Astrocyte of the cerebellum (primary cell): ENCODE results near the gene EEF1AKMT2.
A peak's percentile ranks its signal among the peaks of the same experiment; 100 is the strongest.

Experiments used
- DNase-seq: peaks from one replicate; pipeline ENCODE4 v3.0.0-alpha.2; 2011; ENCODE audit warnings: low read depth
- H3K4me3 ChIP-seq: 2 replicates; pipeline ENCODE4 v1.5.1; 2011; ENCODE audit warnings: mild to moderate bottlenecking, low read depth, low read length, moderate library complexity
- in situ Hi-C: cut with HindIII; loops from 2 replicates; pipeline ENCODE4 v1.10.0; 2017; ENCODE audit warnings: low sequenced_read_pairs
- TF ChIP-seq, protein P1 (sequence below): IDR thresholded peaks from 2 replicates; pipeline ENCODE4 v1.5.1; 2012; ENCODE audit warnings: low read length, low read depth, moderate library complexity, mild to moderate bottlenecking; ENCODE audit errors: missing control alignments

Gene EEF1AKMT2

DNA sequence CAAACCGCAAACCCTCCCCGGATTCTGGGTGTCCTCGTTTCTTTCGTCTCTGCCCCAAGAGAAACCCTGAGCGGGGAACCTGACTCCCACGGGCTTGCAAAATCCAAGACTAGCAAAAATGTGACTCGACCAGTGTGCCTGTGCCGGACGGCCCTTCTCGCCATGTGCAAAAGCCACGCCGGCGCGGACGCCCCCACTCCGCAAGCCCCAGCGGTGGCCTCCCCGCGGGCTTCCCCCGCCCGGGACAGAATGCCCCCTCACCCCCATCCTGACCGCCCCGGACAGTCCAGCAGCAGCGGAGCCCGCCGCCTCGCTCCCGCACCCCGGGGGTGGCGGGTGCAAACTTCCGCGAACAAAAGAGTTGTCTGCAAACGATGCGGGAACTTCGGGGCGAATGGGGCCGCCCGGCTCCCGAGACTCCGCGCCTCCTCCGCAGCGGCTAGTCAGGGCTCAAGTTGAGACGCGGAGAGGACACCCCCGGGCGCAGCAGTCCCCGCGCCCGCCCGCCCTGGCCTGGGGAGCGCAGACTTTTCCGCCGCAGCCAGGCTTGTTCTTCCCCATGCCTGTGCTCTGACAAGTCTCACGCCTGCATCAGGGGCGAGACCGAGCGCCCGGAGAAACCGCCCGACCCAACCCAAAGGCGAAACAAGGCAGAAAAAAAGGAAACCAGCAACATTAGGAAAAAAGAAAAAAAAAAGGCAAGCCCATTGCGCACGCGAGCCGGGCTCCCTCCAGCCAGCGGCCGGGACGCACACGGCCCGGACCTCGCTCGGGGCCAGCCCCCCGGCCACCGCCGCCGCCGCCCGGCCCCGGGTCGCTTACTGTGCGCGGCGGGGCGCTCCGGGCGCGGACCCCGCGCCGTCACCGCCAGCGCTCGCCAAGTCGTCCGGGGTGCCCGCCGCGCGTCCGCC, 48.2 kb downstream of the EEF1AKMT2 start:
- H3K4me3 ChIP-seq: peak overlapping the region; percentile 58
- in situ Hi-C loops: no loop called here
- DNase-seq: no peak
- TF ChIP-seq, protein P1, sequence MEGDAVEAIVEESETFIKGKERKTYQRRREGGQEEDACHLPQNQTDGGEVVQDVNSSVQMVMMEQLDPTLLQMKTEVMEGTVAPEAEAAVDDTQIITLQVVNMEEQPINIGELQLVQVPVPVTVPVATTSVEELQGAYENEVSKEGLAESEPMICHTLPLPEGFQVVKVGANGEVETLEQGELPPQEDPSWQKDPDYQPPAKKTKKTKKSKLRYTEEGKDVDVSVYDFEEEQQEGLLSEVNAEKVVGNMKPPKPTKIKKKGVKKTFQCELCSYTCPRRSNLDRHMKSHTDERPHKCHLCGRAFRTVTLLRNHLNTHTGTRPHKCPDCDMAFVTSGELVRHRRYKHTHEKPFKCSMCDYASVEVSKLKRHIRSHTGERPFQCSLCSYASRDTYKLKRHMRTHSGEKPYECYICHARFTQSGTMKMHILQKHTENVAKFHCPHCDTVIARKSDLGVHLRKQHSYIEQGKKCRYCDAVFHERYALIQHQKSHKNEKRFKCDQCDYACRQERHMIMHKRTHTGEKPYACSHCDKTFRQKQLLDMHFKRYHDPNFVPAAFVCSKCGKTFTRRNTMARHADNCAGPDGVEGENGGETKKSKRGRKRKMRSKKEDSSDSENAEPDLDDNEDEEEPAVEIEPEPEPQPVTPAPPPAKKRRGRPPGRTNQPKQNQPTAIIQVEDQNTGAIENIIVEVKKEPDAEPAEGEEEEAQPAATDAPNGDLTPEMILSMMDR: no peak

DNA sequence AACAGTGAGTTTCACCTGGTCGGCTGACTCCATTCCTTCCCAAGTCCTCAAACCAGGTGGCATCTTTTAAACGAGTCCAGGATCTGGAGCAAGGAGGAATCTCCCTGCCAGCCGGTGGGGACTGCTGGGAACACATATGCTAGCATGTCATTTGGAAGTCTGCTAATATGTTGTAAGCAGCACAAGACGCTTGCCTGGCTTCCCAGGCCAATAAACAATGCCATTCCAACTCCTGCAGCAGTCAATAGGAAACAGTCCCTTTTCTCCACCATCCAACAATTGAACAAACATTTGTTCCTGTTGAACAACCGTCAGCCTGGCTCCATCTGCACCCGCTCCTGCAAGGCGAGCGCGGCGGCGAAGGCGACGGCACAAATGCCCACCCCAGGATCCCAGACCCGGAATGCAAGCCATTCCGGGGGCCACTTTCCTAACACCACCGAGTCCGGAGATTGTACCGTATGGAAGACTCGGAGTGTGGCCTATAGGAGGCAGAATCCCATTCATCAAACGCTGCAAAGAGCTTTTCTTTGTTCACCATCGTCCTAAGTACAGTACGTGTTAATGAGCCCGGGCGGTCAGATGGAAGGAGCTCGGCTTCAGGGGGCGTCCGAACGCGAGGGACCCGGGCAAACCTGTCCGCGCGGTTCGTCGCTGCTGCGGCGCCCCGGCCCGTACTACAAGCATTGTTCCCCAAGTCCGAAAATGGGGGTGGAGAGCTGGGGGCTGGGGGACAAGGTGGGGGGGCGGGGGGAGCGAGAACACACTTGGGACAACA, 49.1 kb downstream of the EEF1AKMT2 start:
- in situ Hi-C loops: no loop called here
- DNase-seq: no peak
- peak overlapping the region; percentile 58 for H3K4me3 ChIP-seq
- TF ChIP-seq, protein P1: peak; percentile 49

DNA sequence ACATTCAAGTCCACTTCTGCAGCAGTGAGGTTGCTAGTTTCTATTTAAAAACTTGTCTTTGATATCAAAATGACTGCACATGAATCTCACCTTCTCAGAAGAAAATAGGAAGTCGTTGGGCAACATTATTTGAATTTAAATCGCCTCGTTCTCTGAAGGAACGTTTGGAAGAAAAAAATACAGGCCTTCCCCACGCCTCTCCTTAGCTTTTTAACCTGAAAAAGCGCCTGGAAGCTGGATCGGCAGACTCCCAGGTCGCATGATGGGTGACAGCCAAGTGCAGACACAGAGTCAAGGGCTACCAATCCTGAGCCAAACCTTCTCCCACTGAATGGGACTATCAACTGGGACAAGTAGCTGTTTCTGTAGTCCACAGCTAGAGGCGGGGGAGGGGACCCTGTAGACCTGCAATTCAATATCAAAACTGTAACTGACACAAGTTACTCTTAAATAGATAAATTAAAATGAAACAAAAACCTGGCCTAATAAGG, 49.7 kb downstream of the EEF1AKMT2 start:
- peak overlapping the region; percentile 58 for H3K4me3 ChIP-seq
- no peak for DNase-seq
- in situ Hi-C loops: no loop called here
- TF ChIP-seq, protein P1: no peak

DNA sequence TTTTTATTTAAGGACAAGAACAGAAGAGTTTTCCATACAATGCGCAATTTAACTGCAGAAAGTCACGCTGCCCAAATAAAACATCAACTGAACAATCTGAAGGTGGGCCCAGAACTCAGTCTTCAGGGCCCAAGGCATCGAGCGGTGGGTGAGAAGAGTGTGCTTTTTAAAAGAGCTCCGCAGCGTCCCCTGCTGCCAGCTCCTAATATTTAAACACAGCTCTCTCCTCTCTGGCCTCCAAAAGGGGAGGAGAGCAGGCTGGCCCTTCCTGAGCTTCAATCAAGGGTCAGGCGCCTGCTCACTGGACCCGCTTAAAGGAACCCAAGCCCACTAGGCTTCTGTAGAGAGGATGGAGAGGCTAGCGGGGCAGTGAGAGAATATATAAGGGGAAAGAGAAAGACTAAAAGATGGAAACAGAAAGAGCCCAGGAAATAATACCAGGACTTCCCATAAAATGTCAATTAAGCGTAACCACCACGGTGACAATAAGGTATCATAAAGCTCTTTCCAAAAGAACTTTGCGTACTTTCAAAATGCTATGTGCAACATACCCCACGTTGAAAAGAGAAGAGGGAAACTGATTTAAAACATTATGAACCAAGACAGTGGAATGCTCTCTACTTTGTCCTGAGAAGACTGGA, 50.3 kb downstream of the EEF1AKMT2 start:
- peak; percentile 53 for DNase-seq
- in situ Hi-C loops: no loop called here
- TF ChIP-seq, protein P1: peak; percentile 81
- no peak overlapping the region for H3K4me3 ChIP-seq

DNA sequence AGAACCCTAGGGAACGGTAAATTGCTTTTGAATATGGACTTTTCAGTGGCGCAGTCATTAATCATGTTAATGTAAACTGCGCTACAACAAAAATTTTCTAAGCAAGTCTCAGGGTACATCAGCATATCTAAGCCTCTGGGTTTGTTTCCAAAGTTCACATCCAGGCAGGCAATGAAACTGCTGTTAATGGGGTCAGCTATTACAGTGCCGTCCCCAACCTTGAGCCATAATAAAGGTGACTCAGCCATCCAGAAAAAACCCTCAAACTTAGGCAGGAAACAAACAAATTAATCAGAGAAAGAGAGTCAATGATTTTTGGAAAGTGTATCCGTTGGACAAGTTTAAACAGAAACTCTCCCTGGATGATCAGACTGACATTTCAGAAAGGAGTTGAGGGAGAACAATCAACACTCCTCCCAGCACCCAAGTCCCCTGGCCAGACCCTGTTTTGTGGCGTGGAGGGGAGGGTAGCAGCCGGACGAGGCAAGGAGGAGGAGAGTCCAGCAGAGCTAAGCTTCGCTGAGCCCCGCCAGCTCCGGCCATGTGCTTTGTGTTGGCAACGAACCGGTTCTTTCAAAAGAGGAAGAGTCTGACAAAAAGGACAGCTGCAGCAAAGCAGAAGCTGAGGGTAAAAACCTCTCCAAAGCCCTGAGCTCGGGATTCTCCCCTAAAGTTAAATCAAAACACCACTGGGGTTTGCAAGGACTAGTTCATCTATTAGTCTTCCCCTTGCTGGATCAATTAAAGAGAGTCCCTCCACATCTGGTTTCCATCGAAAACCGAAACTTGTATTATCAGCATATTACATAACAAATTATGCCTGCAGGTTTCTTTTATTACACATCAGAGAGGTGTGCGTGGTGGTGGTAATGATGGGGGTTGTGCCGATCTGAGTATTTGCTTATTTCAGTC, 51.1 kb downstream of the EEF1AKMT2 start:
- peak; percentile 20 for DNase-seq
- TF ChIP-seq, protein P1: no peak
- H3K4me3 ChIP-seq: no peak overlapping the region
- in situ Hi-C loops: no loop called here
